Heart left ventricle (tissue), 13 donors: Measurements from ENCODE around the gene MYBBP1A.

ENCODE experiments used
- CTCF ChIP-seq, 12 donors: fragments of 200-600 bp; sonication (generic) in 4 of 12; IDR thresholded peaks; one replicate each; pipeline versions ENCODE4 v1.5.0 to v1.8.0; 2018 to 2022; ENCODE audit warnings: antibody characterized with exemption in 12 of 12, mild to moderate bottlenecking in 5 of 12
- POLR2A ChIP-seq, 2 donors: fragments of 450-650 bp; IDR thresholded peaks; one replicate each; pipeline ENCODE4 v1.6.1; 2017; ENCODE audit warnings: antibody characterized with exemption in 2 of 2, mild to moderate bottlenecking in 2 of 2, moderate library complexity in 2 of 2
- donor health status: ischemic (EF 13 %, LVEDD 7.1; RV severe dilation, severe dysfunction).
- donor health status: DM: no; HTN: yes; CAD: no.
- donor health status: DM: no; HTN: no; CAD: no.
- donor health status: ischemic (EF 25% LVEDD 6.9; RV normal size, moderate dysfunction).
- donor health status: ischemic (EF 25% LVEDD 5.7; RV mildly dilated, moderate dysfunction).
- donor health status: ischemic (EF 35%, LVEDD 5.7; RV mildly dilated, moderate dysfunction).
- donor health status: nonischemic (EF 11% LVEDD 7.7; RV severe dilation, severe dysfunction).
- donor health status: DM: yes; HTN: yes; CAD: no.
- donor health status: PGD.
- donor health status: ischemic (EF 29% LVEDD 5.4; RV normal size, mild dysfunction).
- donor health status: nonischemic (EF 23%, LVEDD 6.1; RV moderate dilation, normal function).

GRCh38 chr17:4503283-4504025 lies 51.7 kb downstream of the MYBBP1A start:
- TF ChIP-seq CTCF (IDR thresholded peaks at IDR 0.05) (no peak), POLR2A (IDR thresholded peaks at IDR 0.05) (no peak)
